Loucy (cell line): ENCODE results near the gene STC2.

Experiments
- EZH2phosphoT487 ChIP-seq: fragments of 200-600 bp; IDR thresholded peaks from 2 replicates; pipeline ENCODE4 v1.6.1; 2018; ENCODE audit warnings: antibody characterized with exemption, mild to moderate bottlenecking, moderate library complexity, borderline replicate concordance
- TF ChIP-seq, protein P1 (sequence below): fragments of 200-600 bp; sonication (generic); conservative IDR thresholded peaks from 2 replicates; pipeline ENCODE4 v1.5.1; 2014; ENCODE audit warnings: mild to moderate bottlenecking, antibody characterized with exemption, low read length

- no peak for TF ChIP-seq EZH2phosphoT487
- TF ChIP-seq, protein P1, sequence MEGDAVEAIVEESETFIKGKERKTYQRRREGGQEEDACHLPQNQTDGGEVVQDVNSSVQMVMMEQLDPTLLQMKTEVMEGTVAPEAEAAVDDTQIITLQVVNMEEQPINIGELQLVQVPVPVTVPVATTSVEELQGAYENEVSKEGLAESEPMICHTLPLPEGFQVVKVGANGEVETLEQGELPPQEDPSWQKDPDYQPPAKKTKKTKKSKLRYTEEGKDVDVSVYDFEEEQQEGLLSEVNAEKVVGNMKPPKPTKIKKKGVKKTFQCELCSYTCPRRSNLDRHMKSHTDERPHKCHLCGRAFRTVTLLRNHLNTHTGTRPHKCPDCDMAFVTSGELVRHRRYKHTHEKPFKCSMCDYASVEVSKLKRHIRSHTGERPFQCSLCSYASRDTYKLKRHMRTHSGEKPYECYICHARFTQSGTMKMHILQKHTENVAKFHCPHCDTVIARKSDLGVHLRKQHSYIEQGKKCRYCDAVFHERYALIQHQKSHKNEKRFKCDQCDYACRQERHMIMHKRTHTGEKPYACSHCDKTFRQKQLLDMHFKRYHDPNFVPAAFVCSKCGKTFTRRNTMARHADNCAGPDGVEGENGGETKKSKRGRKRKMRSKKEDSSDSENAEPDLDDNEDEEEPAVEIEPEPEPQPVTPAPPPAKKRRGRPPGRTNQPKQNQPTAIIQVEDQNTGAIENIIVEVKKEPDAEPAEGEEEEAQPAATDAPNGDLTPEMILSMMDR, result no peak
These were observed 11.1 kb upstream of the STC2 start for GRCh38 chr5:173339286-173339685.
